Transverse colon (tissue), 4 donors: ENCODE data around the gene KLF1. TPM values are rescaled to one million over a fixed set of nuclear protein-coding genes. Genes with fewer than 3 reads are reported as not detected.
A peak's percentile ranks its signal among the peaks of the same experiment; 100 is the strongest.
"Not testable (repeated sequence)": the region's sequence is repeated elsewhere in the genome, so short reads cannot be mapped to it uniquely, and the experiment has no call there.

Experiments
- DNase-seq: peaks from one replicate; pipeline ENCODE4 v3.0.0-alpha.2; 2019
- H3K27ac ChIP-seq, 4 donors: fragments of 200-600 bp; sonication (generic); 2 replicates each; pipeline ENCODE4 v1.5.1; 2016 to 2018; ENCODE audit warnings: inconsistent platforms in 4 of 4
- H3K27me3 ChIP-seq: fragments of 200-600 bp; sonication (generic); 2 replicates; pipeline ENCODE4 v1.5.1; 2017; ENCODE audit warnings: inconsistent platforms
- H3K36me3 ChIP-seq, 4 donors: fragments of 200-600 bp; sonication (generic); 2 replicates each; pipeline ENCODE4 v1.5.1; 2017 to 2019; ENCODE audit warnings: inconsistent platforms in 4 of 4
- H3K4me1 ChIP-seq, 4 donors: fragments of 200-600 bp; sonication (generic); 2 replicates each; pipeline ENCODE4 v1.5.1; 2017 to 2020; ENCODE audit warnings: inconsistent platforms in 4 of 4
- H3K4me3 ChIP-seq, 4 donors: fragments of 200-600 bp; sonication (generic); 1 replicate in 1 of 4; 2 replicates in 3 of 4; pipeline versions ENCODE4 v1.5.1 to v1.6.1; 2017 to 2019; ENCODE audit warnings: inconsistent platforms in 4 of 4
- H3K9me3 ChIP-seq, 2 donors: fragments of 200-600 bp; sonication (generic); 2 replicates each; pipeline ENCODE4 v1.5.1; 2017 to 2019; ENCODE audit warnings: inconsistent platforms in 2 of 2
- CTCF ChIP-seq, 5 experiments: fragments of 200-600 bp in 3 of 5; fragments of 450-650 bp in 2 of 5; sonication (generic) in 3 of 5; IDR thresholded peaks; 1 replicate in 2 of 5; 2 replicates in 3 of 5; pipeline ENCODE4 v1.5.1; 2016 to 2017; ENCODE audit warnings: antibody characterized with exemption in 5 of 5, inconsistent platforms in 3 of 5, mild to moderate bottlenecking in 2 of 5, moderate library complexity in 1 of 5
- EP300 ChIP-seq: sonication (generic); formaldehyde crosslinking; IDR thresholded peaks from one replicate; pipeline ENCODE4 v1.6.1; 2017; ENCODE audit warnings: antibody characterized with exemption, low read depth
- POLR2A ChIP-seq: fragments of 450-650 bp; IDR thresholded peaks from one replicate; pipeline ENCODE4 v1.6.1; 2016; ENCODE audit warnings: antibody characterized with exemption, mild to moderate bottlenecking, moderate library complexity
- POLR2AphosphoS5 ChIP-seq, 3 donors: sonication (generic); formaldehyde crosslinking; IDR thresholded peaks; one replicate each; pipeline ENCODE4 v1.6.1; 2016; ENCODE audit warnings: antibody characterized with exemption in 3 of 3
- WGBS, 2 donors: methylation state at CpG; one replicate each; pipeline ENCODE4 v1.1.5; 2018; ENCODE audit warnings: low coverage in 1 of 2; 5-methylcytosine and 5-hydroxymethylcytosine counted together
- in situ Hi-C, 4 donors: fragments of 200-750 bp; cut with MboI; loops; one replicate each; pipeline versions ENCODE4 v1.15.0 to v1.15.1; 2017; ENCODE audit warnings: low sequenced_read_pairs in 3 of 4, low pct_ligation_motif_present in 1 of 4, low pct_unique_long_range_greater_than_20kb in 1 of 4
- intact Hi-C: fragments of 100-400 bp; cut with DNase I; formaldehyde crosslinking; loops from one replicate; pipeline ENCODE4 v1.15.1; 2023; ENCODE audit warnings: low total_unique reads
- total RNA-seq, 4 donors: library from RNA; depleted of rRNA; stranded (reverse); fragments of >200 nt; gene quantifications; one replicate each; pipeline ENCODE4 v1.1.0, GENCODE V29; 2016

The KLF1 gene
- total RNA-seq, 4 donors from 2014 or later, result 0.32 TPM; not detected in 3

GRCh38 chr19:12858041-12858928, 28.7 kb downstream of the KLF1 start:
- Histone ChIP-seq H3K36me3 (no peaks in the 10 kb centered on the region), H3K27me3 (no peaks in the 10 kb centered on the region), H3K4me3 (no peak overlapping the region), H3K9me3 (no peaks in the 10 kb centered on the region), H3K27ac (no peak overlapping the region), H3K4me1 (no peaks in the 10 kb centered on the region)
- no peak for TF ChIP-seq POLR2A
- TF ChIP-seq EP300, result no peak
- no peak for TF ChIP-seq CTCF (IDR thresholded peaks at IDR 0.05)
- no peak for TF ChIP-seq POLR2AphosphoS5 (IDR thresholded peaks at IDR 0.05)
- in situ Hi-C loops, result no loop called here
- WGBS, 2 donors, result 94% methylated on average over 35 of the region's 35 CpGs; no CpG with 5 or more reads in 1 of the 2 donors
- intact Hi-C loops, result no loop called here
- DNase-seq, result no peak

- no peak overlapping the region for H3K4me3 ChIP-seq
- 56 to 62% methylated on average over 1 of the region's 1 CpG for WGBS, 2 donors
- H3K27ac ChIP-seq, result no peak overlapping the region
- H3K9me3 ChIP-seq, result no peaks in the 10 kb centered on the region
- in situ Hi-C loops (no loop called here), intact Hi-C loops (no loop called here)
- H3K4me1 ChIP-seq, result no peaks in the 10 kb centered on the region
- no peak for DNase-seq
- no peaks in the 10 kb centered on the region for H3K27me3 ChIP-seq
- no peaks in the 10 kb centered on the region for H3K36me3 ChIP-seq
- TF ChIP-seq POLR2AphosphoS5 (IDR thresholded peaks at IDR 0.05), result no peak
- no peak for TF ChIP-seq POLR2A
- no peak for TF ChIP-seq CTCF (IDR thresholded peaks at IDR 0.05)
- TF ChIP-seq EP300, result no peak
Measured at GRCh38 chr19:12856653-12857052, 30.3 kb downstream of the KLF1 start.

GRCh38 chr19:12847159-12848139, 39.6 kb downstream of the KLF1 start:
- Histone ChIP-seq H3K4me1 (peaks cover 0 to 10% (median 9%) of the 10 kb centered on the region in 4 donors), H3K27me3 (peaks cover 60% of the 10 kb centered on the region), H3K27ac (no peak overlapping the region), H3K9me3 (no peaks in the 10 kb centered on the region), H3K4me3 (peak overlapping the region in 1 of 4 donors; percentile 28), H3K36me3 (no peaks in the 10 kb centered on the region)
- in situ Hi-C loops (loop anchor here (5.0 to 10.0 kb wide), 3 partner anchors 83 to 93 kb away; partner anchors contain the start of gene BEST2 (in 1 of the 4)), intact Hi-C loops (no loop called here)
- TF ChIP-seq POLR2AphosphoS5 (IDR thresholded peaks at IDR 0.05) (peak in 1 of 3 donors; percentile 30), POLR2A (no peak), EP300 (no peak), CTCF (IDR thresholded peaks at IDR 0.05) (peak; percentile 94 to 100 (median 99))
- WGBS, 2 donors, result 15% methylated on average over 52 of the region's 69 CpGs; no CpG with 5 or more reads in 1 of the 2 donors
- peak; percentile 88 for DNase-seq

GRCh38 chr19:12846613-12847012, 40.4 kb downstream of the KLF1 start:
- WGBS, 2 donors, result 20 to 81% methylated on average over 1 to 7 of the region's 7 CpGs
- H3K4me3 ChIP-seq, intact Hi-C loops, H3K9me3 ChIP-seq, H3K27ac ChIP-seq, DNase-seq, H3K36me3 ChIP-seq: not testable (repeated sequence)
- Histone ChIP-seq H3K27me3 (peaks cover 68% of the 10 kb centered on the region), H3K4me1 (peaks cover 0 to 12% (median 9%) of the 10 kb centered on the region in 4 donors)
- in situ Hi-C loops, result loop anchor here (5.0 to 10.0 kb wide), 3 partner anchors 82 to 92 kb away; partner anchors contain the start of gene BEST2 (in 1 of the 4)
